KG1 (cell line): Measurements from ENCODE around the gene CTAG1B.
"Not testable (repeated sequence)": the region's sequence is repeated elsewhere in the genome, so short reads cannot be mapped to it uniquely, and the experiment has no call there.

Experiments used
- DNase-seq: peaks from one replicate; lab custom pipeline; 2025; lab: John Stamatoyannopoulos, UW

The CTAG1B gene

DNA sequence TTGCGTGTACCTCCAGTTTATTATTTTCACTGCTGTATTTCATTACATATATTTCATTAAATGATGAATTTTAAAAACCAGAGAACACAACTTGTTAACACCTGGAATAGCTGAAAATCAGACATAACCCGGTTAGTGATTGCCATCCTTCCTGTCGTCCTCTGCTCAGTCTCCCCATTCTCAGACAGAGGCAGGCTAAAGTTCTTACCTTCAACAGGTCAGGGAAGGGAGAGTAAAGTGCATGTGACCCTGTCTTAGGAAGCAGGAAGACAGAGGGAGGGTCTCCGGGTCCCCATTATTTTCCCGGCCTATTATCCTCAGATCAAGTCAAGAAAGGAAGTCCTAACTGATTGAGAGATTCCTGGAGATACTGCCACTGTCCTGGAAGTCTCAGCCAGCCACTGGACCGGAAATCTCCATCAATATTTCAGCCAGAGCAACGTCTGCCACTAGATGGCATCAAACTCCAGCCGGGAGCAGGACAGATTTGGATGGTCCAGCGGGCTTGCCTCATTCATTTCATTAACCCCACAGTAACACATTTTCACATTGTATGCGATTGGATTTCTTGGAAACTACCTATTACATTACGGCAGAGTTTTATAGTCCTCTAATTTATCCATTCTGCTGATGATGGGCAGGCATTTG lies 1.8 kb upstream of the CTAG1B start:
- DNase-seq, result not testable (repeated sequence)

DNA sequence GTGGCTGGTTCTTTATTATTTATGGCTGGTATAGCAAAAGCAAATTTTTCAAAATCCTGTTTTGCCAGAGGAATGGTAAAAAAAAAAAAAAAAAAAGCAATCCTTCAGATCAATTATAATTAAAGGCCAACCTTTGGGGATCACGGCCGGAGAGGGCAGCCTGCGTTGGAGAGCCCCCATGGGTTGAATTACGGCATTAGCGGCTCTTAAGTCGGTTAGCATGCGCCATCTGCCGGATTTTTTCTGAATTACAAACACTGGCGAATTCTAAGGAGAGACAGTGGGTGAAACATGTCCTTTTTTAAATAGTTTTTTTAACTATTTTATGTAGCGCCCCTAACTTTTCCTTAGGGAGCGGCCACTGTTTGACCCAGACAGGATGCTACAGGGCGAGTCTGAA lies 5.5 kb downstream of the CTAG1B start:
- not testable (repeated sequence) for DNase-seq

DNA sequence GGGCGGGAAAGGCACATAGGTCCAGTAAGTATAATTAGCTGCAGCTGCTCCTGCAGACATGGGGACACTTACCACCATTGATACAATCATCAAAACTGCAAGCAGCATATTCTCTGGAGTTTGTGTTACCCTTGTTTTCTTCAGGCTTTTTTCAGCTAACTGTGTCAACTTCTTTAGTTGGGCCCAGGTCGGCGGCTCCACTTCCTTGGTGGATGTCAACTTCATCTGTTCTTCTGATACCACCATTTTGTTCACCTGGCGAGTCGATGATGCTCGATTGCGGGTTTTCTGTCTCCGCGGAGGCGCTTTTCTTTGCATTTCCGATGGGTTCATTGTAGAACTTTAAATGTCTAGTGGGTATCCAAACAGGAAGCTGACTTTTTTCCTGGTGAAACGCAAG lies 7.9 kb downstream of the CTAG1B start:
- not testable (repeated sequence) for DNase-seq

DNA sequence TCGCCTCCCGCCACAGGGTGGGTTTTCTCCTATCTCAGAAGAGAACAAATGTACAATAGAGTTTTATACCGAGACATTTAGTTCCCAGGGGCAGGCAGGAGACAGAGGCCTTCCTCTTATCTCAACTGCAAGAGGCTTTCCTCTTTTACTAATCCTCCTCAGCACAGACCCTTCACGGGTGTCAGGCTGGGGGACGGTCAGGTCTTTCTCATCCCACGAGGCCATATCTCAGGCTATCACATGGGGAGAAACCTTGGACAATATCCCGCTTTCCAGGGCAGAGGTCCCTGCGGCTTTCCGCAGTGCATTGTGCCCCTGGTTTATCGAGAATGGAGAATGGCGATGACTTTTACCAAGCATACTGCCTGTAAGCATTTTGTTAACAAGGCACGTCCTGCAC lies 10.3 kb downstream of the CTAG1B start:
- DNase-seq, result not testable (repeated sequence)

DNA sequence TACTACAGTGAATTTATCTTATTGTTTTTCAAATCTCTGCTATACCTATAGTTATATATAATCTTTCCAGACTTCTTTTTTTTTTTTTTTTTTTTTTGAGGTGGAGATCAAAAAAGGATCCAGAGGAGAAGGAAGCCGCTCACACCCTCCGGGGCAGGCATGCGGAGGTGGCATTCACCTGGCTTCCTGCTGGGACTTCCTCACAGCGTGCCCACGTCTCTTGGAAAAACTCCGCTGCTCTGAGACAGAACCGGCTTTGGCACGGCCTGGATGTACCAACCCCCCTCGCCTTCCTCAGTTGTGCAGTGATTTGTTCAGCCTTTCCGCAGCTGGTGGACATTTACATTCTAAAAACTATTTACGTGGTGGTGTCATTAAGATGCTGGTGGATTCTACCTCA lies 11.1 kb downstream of the CTAG1B start:
- not testable (repeated sequence) for DNase-seq

GRCh38 chrX:154607370-154607769 lies 11.7 kb downstream of the CTAG1B start:
- no peak for DNase-seq

DNA sequence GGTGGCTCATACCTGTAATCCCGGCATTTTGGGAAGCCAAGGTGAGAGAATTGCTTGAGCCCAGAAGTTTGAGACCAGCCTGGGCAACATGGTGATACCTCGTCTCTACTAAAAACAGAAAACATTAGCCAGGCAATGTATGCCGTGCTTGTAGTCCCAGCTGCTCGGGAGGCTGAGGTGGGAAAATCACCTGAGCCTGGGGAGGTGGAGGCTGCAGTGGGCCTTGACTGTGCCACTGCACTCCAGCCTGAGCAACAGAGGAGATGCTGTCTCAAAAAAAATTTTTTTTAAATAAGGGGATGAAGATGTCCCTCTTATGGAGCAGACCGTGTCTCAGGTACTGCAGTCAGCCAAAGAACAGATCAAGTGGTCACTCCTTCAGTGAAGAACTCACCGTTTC lies 13.5 kb downstream of the CTAG1B start:
- DNase-seq, result no peak

- no peak for DNase-seq
Measured at GRCh38 chrX:154603438-154604430, 15.3 kb downstream of the CTAG1B start.

- DNase-seq, result no peak
Measured at GRCh38 chrX:154602766-154603437, 16.2 kb downstream of the CTAG1B start.

DNA sequence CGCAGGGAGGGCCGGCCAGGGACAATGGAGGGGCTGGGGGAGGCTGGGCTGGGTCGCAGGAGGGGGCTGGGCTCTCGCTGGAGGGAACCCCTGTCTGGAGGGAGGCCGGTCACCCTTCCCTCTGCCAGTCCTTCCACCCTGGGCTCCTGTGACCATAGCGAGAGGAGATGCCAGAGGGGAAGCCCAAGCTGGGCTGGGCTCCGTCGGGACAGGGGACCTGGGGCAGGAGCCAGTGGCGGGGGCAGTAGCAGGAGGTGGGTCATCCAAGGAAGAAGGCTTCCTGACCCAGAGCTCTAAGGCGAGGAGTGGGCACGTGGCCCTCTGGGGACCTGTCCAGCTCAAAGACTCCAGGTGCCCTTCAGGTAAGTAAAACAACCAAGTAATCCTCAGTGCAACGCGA lies 16.9 kb downstream of the CTAG1B start:
- no peak for DNase-seq

GRCh38 chrX:154600759-154601374 lies 18.2 kb downstream of the CTAG1B start:
- no peak for DNase-seq

GRCh38 chrX:154599531-154599930 lies 19.6 kb downstream of the CTAG1B start:
- no peak for DNase-seq

GRCh38 chrX:154598656-154599055 lies 20.4 kb downstream of the CTAG1B start:
- DNase-seq, result no peak

- no peak for DNase-seq
Measured at GRCh38 chrX:154597221-154597620, 21.9 kb downstream of the CTAG1B start.

DNA sequence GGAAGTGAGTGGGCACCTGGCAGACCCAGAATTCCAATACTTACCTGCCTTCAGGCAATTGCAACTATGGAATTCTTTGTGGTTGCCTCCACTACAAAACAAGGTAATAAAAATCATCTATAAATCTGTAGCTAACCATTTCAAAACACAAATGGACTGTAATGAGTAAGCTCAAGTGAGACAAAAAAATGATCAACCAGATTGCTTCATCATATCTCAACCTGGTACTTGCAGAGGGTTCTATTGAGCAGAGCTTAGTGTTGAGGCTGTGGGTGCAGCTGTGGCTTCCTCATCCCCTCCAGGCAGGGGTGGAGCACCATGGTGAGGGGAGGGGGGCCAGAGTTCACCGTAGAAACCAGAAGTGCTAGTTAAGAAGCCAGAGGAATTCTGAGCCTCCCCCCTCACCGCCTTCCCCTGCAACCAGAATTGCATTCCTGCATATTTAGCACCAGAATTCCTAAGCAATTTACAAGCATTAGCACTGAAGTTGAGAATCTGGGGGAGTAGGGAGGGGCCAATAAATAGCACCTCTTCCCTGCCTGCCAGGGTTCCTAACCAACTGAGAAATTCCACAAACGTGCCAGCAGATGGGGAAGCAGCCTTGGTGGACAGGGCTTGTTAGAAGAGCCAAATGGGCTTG lies 22.7 kb downstream of the CTAG1B start:
- no peak for DNase-seq

- DNase-seq, result no peak
Measured at GRCh38 chrX:154595559-154596249, 23.4 kb downstream of the CTAG1B start.

DNA sequence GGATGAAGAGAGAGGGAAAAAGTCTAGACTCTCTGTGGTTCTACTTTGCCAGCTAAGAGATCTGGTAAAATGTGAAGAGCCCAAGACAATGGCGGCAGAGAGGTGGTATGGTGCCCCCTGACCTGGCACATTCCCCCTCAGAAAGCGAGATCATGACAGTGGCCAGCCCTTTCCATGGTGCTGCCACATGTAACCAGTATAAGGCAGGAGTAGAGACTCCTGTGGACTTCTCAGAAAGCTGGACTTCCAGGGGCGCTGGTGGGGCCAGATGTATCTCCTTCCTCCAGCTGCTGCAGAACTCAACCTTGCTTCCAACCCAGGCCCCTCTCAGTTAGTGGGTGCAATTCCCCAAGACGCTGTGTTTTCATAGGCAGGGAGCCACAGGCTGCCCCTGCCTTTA lies 24.6 kb downstream of the CTAG1B start:
- DNase-seq, result no peak

GRCh38 chrX:154593201-154593600 lies 25.9 kb downstream of the CTAG1B start:
- no peak for DNase-seq

- no peak for DNase-seq
Measured at GRCh38 chrX:154592505-154592904, 26.6 kb downstream of the CTAG1B start.

DNA sequence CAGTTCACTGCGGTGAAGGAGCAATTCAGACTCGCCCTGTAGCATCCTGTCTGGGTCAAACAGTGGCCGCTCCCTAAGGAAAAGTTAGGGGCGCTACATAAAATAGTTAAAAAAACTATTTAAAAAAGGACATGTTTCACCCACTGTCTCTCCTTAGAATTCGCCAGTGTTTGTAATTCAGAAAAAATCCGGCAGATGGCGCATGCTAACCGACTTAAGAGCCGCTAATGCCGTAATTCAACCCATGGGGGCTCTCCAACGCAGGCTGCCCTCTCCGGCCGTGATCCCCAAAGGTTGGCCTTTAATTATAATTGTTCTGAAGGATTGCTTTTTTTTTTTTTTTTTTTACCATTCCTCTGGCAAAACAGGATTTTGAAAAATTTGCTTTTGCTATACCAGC lies 28.7 kb downstream of the CTAG1B start:
- not testable (repeated sequence) for DNase-seq

DNA sequence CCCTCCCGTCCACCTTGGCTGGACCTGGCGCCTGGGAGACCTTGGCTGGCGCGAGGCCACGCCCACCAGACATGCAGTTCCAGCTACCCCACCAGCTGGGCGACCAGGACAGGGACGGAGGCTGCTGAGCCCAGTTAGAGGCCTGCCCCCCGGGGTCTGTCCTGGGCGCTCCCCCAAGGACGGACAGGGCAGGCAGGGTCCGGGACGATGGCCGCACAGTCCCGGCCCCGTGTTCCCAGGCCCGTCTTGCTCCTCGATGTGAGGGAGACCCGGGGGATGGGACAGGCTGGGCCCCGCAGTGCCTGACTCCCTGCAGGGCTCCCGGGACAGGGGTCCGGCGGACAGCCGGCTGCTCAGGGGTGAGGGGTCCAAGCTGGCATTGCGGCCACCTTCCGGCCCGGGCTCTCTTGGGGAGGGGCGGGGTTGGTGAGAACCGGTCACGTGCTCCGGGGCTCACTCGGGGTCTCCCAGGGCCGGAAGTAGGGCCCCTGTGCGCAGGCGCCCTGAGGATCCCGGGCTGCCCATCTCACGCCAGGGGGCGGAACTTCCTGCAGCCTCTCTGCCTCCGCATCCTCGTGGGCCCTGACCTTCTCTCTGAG lies 34.4 kb downstream of the CTAG1B start, which contains the start of gene CTAG1A:
Gene CTAG1A, plus strand, starts transcription at position 549 of the 599 bp plus-strand sequence. CDS start 74 bp downstream, outside the sequence.
- not testable (repeated sequence) for DNase-seq
